ENCODE results near the gene STAP2. TPM values are rescaled to one million over a fixed set of nuclear protein-coding genes. Genes with fewer than 3 reads are reported as not detected.
A peak's percentile ranks its signal among the peaks of the same experiment; 100 is the strongest.

The STAP2 gene
- total and polyA plus RNA-seq, 10 of the 15 experiments (the other 5 are each of a cell fraction or from before 2014, with no cell fraction given) = 0.84 to 22.4 (median 15.2) TPM

DNA sequence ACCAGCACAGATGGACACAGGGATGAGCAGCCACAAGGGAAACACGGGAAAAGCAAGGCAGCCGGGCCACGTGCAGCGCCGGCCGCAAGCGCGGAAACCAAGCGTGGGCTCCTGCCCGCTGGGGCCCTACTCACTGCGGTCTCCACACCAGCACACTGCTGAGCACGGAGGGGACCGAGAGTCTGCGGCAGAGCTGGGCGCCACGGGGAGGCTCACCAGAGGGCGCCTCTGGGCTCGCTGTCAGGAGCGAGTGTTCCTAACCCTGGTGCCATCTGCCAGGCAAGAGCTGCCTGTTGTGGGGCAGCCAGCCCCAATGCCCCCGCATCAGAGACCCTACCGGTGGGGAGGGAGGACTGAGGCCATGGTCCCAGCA, 31.2 kb upstream of the STAP2 start (continued):
- TF ChIP-seq ZNF687 (IDR thresholded peaks at IDR 0.05) = no peak
- TF ChIP-seq CREM (IDR thresholded peaks at IDR 0.05; ENCODE audit: low read depth) = peak; percentile 58
- TF ChIP-seq MTA3 (IDR thresholded peaks at IDR 0.05; ENCODE audit: borderline replicate concordance, low read length) = no peak
- no peak for TF ChIP-seq NR2C2 (IDR thresholded peaks at IDR 0.05; ENCODE audit: borderline replicate concordance, control insufficient read depth, insufficient read length, low read depth)
- no peak for TF ChIP-seq ATF2 (IDR thresholded peaks at IDR 0.05; ENCODE audit: low read length)
- TF ChIP-seq, protein P1, sequence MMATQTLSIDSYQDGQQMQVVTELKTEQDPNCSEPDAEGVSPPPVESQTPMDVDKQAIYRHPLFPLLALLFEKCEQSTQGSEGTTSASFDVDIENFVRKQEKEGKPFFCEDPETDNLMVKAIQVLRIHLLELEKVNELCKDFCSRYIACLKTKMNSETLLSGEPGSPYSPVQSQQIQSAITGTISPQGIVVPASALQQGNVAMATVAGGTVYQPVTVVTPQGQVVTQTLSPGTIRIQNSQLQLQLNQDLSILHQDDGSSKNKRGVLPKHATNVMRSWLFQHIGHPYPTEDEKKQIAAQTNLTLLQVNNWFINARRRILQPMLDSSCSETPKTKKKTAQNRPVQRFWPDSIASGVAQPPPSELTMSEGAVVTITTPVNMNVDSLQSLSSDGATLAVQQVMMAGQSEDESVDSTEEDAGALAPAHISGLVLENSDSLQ (IDR thresholded peaks at IDR 0.05) = no peak
- no peak for TF ChIP-seq HCFC1 (IDR thresholded peaks at IDR 0.05; ENCODE audit: low read length)
- TF ChIP-seq YY1 (IDR thresholded peaks at IDR 0.05; ENCODE audit: low read depth, low read length) = peak; percentile 72
- TF ChIP-seq EGR1 (IDR thresholded peaks at IDR 0.05; ENCODE audit: borderline replicate concordance in 1 of 2, low read depth in 2 of 2, low read length in 2 of 2) = no peak
- TF ChIP-seq BHLHE40 (IDR thresholded peaks at IDR 0.05; ENCODE audit: borderline replicate concordance in 1 of 2, low read depth in 2 of 2, low read length in 1 of 2) = peak; percentile 91 to 95
- no peak for TF ChIP-seq SREBF1 (IDR thresholded peaks at IDR 0.05; ENCODE audit: low read length)
- TF ChIP-seq CREB1 (IDR thresholded peaks at IDR 0.05; ENCODE audit: low read depth) = 0 out of 2 replicates have a peak, but pooled peaks have one; percentile 24
- peak; percentile 2; the same call in 1 of the 2 replicates for TF ChIP-seq USF2 (IDR thresholded peaks at IDR 0.05; ENCODE audit: borderline replicate concordance, low read depth, low read length)
- TF ChIP-seq NRF1 (conservative IDR thresholded peaks at IDR 0.05; ENCODE audit: low read depth, low read length) = no peak
- TF ChIP-seq CHD2 (IDR thresholded peaks at IDR 0.05; ENCODE audit: borderline replicate concordance, low read depth, low read length) = 0 out of 2 replicates have a peak, but pooled peaks have one; percentile 36
- TF ChIP-seq TAF1 (IDR thresholded peaks at IDR 0.05; ENCODE audit: borderline replicate concordance, low read depth, low read length) = peak; percentile 20; the same call in 1 of the 2 replicates
- TF ChIP-seq EZH2 (IDR thresholded peaks at IDR 0.05; ENCODE audit: borderline replicate concordance, control insufficient read depth, low read depth, low read length) = no peak
- peak; percentile 62 for TF ChIP-seq MYC (IDR thresholded peaks at IDR 0.05; ENCODE audit: insufficient read depth, insufficient read length, insufficient replicate concordance, low read length, severe bottlenecking)
- TF ChIP-seq, protein P2, sequence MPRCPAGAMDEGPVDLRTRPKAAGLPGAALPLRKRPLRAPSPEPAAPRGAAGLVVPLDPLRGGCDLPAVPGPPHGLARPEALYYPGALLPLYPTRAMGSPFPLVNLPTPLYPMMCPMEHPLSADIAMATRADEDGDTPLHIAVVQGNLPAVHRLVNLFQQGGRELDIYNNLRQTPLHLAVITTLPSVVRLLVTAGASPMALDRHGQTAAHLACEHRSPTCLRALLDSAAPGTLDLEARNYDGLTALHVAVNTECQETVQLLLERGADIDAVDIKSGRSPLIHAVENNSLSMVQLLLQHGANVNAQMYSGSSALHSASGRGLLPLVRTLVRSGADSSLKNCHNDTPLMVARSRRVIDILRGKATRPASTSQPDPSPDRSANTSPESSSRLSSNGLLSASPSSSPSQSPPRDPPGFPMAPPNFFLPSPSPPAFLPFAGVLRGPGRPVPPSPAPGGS (IDR thresholded peaks at IDR 0.05; ENCODE audit: borderline replicate concordance, insufficient read depth, low read depth, low read length, poor library complexity, severe bottlenecking) = no peak
- TF ChIP-seq SIX5 (IDR thresholded peaks at IDR 0.05; ENCODE audit: low read depth, low read length, severe bottlenecking) = no peak
- TF ChIP-seq NFYA (IDR thresholded peaks at IDR 0.05; ENCODE audit: borderline replicate concordance, low read depth, low read length) = no peak
- no peak; the same call in 1 of the 2 replicates for TF ChIP-seq HDGF (IDR thresholded peaks at IDR 0.05)

Measured in GM12878 (cell line).